ENCODE measurements around the gene UQCR10.

DNA sequence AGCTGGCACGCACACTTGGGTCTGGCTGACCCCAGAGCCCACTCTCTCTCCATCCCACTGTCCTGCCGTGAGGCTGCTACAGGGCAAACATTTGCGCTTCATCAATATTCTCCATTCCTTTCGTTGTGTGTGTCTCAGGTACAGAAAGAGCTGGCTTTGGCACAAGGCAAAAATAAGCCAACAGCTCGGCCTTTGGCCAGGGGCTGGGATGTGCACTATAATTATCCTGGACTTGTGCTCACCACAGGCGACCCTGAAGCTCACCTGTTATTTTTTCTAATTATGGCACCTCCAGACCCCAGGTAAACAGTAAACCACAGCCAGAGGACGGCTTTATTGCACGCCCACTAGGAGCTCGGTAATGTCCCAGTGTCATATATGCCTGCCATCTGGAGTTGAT, 11.3 kb upstream of the UQCR10 start:
- TF ChIP-seq, protein P1, sequence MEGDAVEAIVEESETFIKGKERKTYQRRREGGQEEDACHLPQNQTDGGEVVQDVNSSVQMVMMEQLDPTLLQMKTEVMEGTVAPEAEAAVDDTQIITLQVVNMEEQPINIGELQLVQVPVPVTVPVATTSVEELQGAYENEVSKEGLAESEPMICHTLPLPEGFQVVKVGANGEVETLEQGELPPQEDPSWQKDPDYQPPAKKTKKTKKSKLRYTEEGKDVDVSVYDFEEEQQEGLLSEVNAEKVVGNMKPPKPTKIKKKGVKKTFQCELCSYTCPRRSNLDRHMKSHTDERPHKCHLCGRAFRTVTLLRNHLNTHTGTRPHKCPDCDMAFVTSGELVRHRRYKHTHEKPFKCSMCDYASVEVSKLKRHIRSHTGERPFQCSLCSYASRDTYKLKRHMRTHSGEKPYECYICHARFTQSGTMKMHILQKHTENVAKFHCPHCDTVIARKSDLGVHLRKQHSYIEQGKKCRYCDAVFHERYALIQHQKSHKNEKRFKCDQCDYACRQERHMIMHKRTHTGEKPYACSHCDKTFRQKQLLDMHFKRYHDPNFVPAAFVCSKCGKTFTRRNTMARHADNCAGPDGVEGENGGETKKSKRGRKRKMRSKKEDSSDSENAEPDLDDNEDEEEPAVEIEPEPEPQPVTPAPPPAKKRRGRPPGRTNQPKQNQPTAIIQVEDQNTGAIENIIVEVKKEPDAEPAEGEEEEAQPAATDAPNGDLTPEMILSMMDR (IDR thresholded peaks at IDR 0.05), result no peak
- TF ChIP-seq POLR2A (IDR thresholded peaks at IDR 0.05), result no peak

All from thyroid gland (tissue), 4 donors.